Fibroblast of mammary gland (primary cell): ENCODE data around the gene RING1.
A peak's percentile ranks its signal among the peaks of the same experiment; 100 is the strongest.

Source experiments
- DNase-seq: peaks from one replicate; pipeline ENCODE4 v3.0.0-alpha.2; 2010; ENCODE audit warnings: low read depth
- H3K4me3 ChIP-seq: 2 replicates; pipeline ENCODE4 v1.5.1; 2011; ENCODE audit warnings: low read depth, mild to moderate bottlenecking, low read length, moderate library complexity; ENCODE audit not compliant: control insufficient read depth
- CTCF ChIP-seq: conservative IDR thresholded peaks from 2 replicates; pipeline ENCODE4 v1.5.1; 2011; ENCODE audit warnings: low read depth, low read length, inconsistent platforms; ENCODE audit not compliant: control insufficient read depth, insufficient read depth

Gene RING1

GRCh38 chr6:33204165-33204414 lies 4.2 kb upstream of the RING1 start:
- H3K4me3 ChIP-seq = no peak overlapping the region
- DNase-seq = no peak
- no peak for TF ChIP-seq CTCF

- no peak for TF ChIP-seq CTCF
- peak within 1 kb of the TSS; percentile 67 for H3K4me3 ChIP-seq
- peak; percentile 87 for DNase-seq
These were observed 3.7 kb upstream of the RING1 start, which contains the start of gene HSD17B8 for GRCh38 chr6:33204415-33205190. TSS of gene HSD17B8 (plus strand) at chr6:33204655. CDS start at chr6:33204669, 14 bp downstream.

GRCh38 chr6:33205191-33206026 lies 2.9 kb upstream of the RING1 start:
- peak overlapping the region; percentile 67 for H3K4me3 ChIP-seq
- peak; percentile 44 for DNase-seq
- no peak for TF ChIP-seq CTCF

GRCh38 chr6:33206027-33206863 lies 2.1 kb upstream of the RING1 start:
- no peak for TF ChIP-seq CTCF
- DNase-seq = no peak
- H3K4me3 ChIP-seq = no peak overlapping the region

- peak overlapping the region; percentile 86 for H3K4me3 ChIP-seq
- DNase-seq = no peak
- TF ChIP-seq CTCF = no peak
These were observed 1.3 kb upstream of the RING1 start for GRCh38 chr6:33206864-33207551.

GRCh38 chr6:33207552-33208090 lies 679 bp upstream of the RING1 start:
- no peak for TF ChIP-seq CTCF
- H3K4me3 ChIP-seq = peak overlapping the region; percentile 86
- peak; percentile 46 for DNase-seq
